HCT116 (cell line): ENCODE measurements around the gene GNAO1. TPM values are rescaled to one million over a fixed set of nuclear protein-coding genes. Genes with fewer than 3 reads are reported as not detected.

Source experiments
- ATAC-seq: fragments of 200-7000 bp; cut with Tn5 transposase; 2 replicates; pipeline ENCODE4 v1.9.1; 2020; ENCODE audit warnings: mild to moderate bottlenecking, moderate library complexity
- BruUV-seq: library from RNA; stranded (reverse); fragments of 400-500 nt; replicated peaks from 2 replicates; lab custom pipeline; 2021; lab: Mats Ljungman, UMichigan
- CTCF ChIA-PET: fragments of 300-600 bp; sonication (Branson Sonifier 250); formaldehyde crosslinking; loops from one replicate; lab custom pipeline; 2021; ENCODE audit warnings: antibody characterized with exemption; lab: Charles Lee
- POLR2A ChIA-PET: fragments of 300-600, 350-600 bp; sonication (Branson Sonifier 250); formaldehyde crosslinking; loops from one replicate; lab custom pipeline; 2021; ENCODE audit warnings: antibody characterized with exemption; lab: Charles Lee
- RAD21 ChIA-PET, 2 experiments: fragments of 300-600 bp; sonication (Branson Sonifier 250); formaldehyde crosslinking; loops; one replicate each; lab custom pipeline; 2023; ENCODE audit warnings: low total read pairs in 2 of 2; ENCODE audit not compliant: uncharacterized antibody in 2 of 2, unreplicated experiment in 2 of 2, low non-redundant PET in 1 of 2; lab: Charles Lee
- DNase-seq: peaks from one replicate; pipeline ENCODE4 v3.0.0-alpha.2; 2010; ENCODE audit warnings: low read depth, low spot score
- H2AFZ ChIP-seq: fragments of 200-600 bp; shearing (Covaris generic), sonication (generic); 2 replicates; pipeline ENCODE4 v1.6.1; 2017; ENCODE audit warnings: low read depth, mixed run types, mixed read lengths, antibody characterized with exemption, low read length; ENCODE audit not compliant: poor library complexity, severe bottlenecking
- H3K27ac ChIP-seq: 2 replicates; pipeline ENCODE4 v1.5.1; 2012; ENCODE audit warnings: low read depth, low read length
- H3K27me3 ChIP-seq: fragments of 200-600 bp; sonication (generic); 2 replicates; pipeline ENCODE4 v1.6.1; 2016; ENCODE audit warnings: mixed run types, low read length, mixed read lengths; ENCODE audit not compliant: insufficient read depth
- H3K36me3 ChIP-seq, 2 experiments: fragments of 200-500 bp in 1 of 2; fragments of 200-600 bp in 1 of 2; sonication (Bioruptor generic) in 1 of 2; sonication (generic) in 1 of 2; 2 replicates each; pipeline versions ENCODE4 v1.5.1 to v1.6.1; 2014 to 2016; ENCODE audit warnings: low read length in 2 of 2, inconsistent platforms in 1 of 2, mixed read lengths in 1 of 2, mixed run types in 1 of 2; ENCODE audit not compliant: insufficient read depth in 2 of 2, control insufficient read depth in 1 of 2
- H3K4me1 ChIP-seq, 2 experiments: fragments of 200-600 bp in 1 of 2; sonication (generic) in 1 of 2; 2 replicates each; pipeline versions ENCODE4 v1.5.1 to v1.6.1; 2012 to 2017; ENCODE audit warnings: low read length in 2 of 2, inconsistent platforms in 1 of 2, mild to moderate bottlenecking in 1 of 2, mixed read lengths in 1 of 2, mixed run types in 1 of 2, moderate library complexity in 1 of 2; ENCODE audit not compliant: insufficient read depth in 2 of 2, control insufficient read depth in 1 of 2
- H3K4me2 ChIP-seq: fragments of 200-600 bp; sonication (generic); 2 replicates; pipeline ENCODE4 v1.6.1; 2017; ENCODE audit warnings: mixed run types, low read length, mixed read lengths
- H3K4me3 ChIP-seq, 2 experiments: fragments of 200-600 bp in 1 of 2; sonication (generic) in 1 of 2; replicated peaks in 1 of 2; 2 replicates each; pipeline ENCODE4 v1.5.1; 2011 to 2016; ENCODE audit warnings: low read length in 2 of 2, control low read depth in 1 of 2, low read depth in 1 of 2, mild to moderate bottlenecking in 1 of 2, mixed read lengths in 1 of 2, mixed run types in 1 of 2
- H3K79me2 ChIP-seq: fragments of 200-600 bp; sonication (generic); 2 replicates; pipeline ENCODE4 v1.6.1; 2017; ENCODE audit warnings: mild to moderate bottlenecking, mixed run types, low read length, moderate library complexity, mixed read lengths; ENCODE audit not compliant: insufficient read depth
- H3K9ac ChIP-seq: fragments of 200-600 bp; sonication (generic); 2 replicates; pipeline ENCODE4 v1.6.1; 2016; ENCODE audit warnings: low read length, mixed read lengths
- H3K9me2 ChIP-seq: fragments of 200-600 bp; sonication (generic), shearing (Covaris generic); 2 replicates; pipeline ENCODE4 v1.6.1; 2017; ENCODE audit warnings: mixed run types, mild to moderate bottlenecking, moderate library complexity; ENCODE audit not compliant: insufficient read depth
- H3K9me3 ChIP-seq, 2 experiments: fragments of 200-500 bp in 1 of 2; fragments of 200-600 bp in 1 of 2; sonication (Bioruptor generic) in 1 of 2; sonication (generic) in 1 of 2; 2 replicates each; pipeline ENCODE4 v1.6.1; 2014 to 2017; ENCODE audit warnings: low read length in 2 of 2, mixed read lengths in 2 of 2, inconsistent platforms in 1 of 2, low read depth in 1 of 2, mild to moderate bottlenecking in 1 of 2, mixed run types in 1 of 2, moderate library complexity in 1 of 2; ENCODE audit not compliant: control insufficient read depth in 1 of 2, insufficient read depth in 1 of 2
- H4K20me1 ChIP-seq: fragments of 200-600 bp; sonication (generic), shearing (Covaris generic); 2 replicates; pipeline ENCODE4 v1.6.1; 2017; ENCODE audit warnings: mixed run types, mild to moderate bottlenecking, moderate library complexity; ENCODE audit not compliant: insufficient read depth
- CBX3 ChIP-seq: IDR thresholded peaks from 2 replicates; pipeline ENCODE4 v1.6.1; 2012; ENCODE audit warnings: low read depth
- CEBPB ChIP-seq: IDR thresholded peaks from 2 replicates; pipeline ENCODE4 v1.6.1; 2012; ENCODE audit warnings: low read depth
- ELF1 ChIP-seq: IDR thresholded peaks from 2 replicates; pipeline ENCODE4 v1.6.1; 2012; ENCODE audit warnings: low read depth, borderline replicate concordance
- EZH2 ChIP-seq: fragments of 200-600 bp; sonication (generic); IDR thresholded peaks from 2 replicates; pipeline ENCODE4 v1.6.1; 2017; ENCODE audit warnings: antibody characterized with exemption, mixed run types
- EZH2phosphoT487 ChIP-seq: fragments of 200-600 bp; IDR thresholded peaks from 2 replicates; pipeline ENCODE4 v1.6.1; 2018; ENCODE audit warnings: antibody characterized with exemption, borderline replicate concordance
- FOSL1 ChIP-seq: IDR thresholded peaks from 2 replicates; pipeline ENCODE4 v1.6.1; 2012; ENCODE audit warnings: low read depth
- MAX ChIP-seq: IDR thresholded peaks from 2 replicates; pipeline ENCODE4 v1.6.1; 2012
- POLR2A ChIP-seq: IDR thresholded peaks from 2 replicates; pipeline ENCODE4 v1.7.0; 2011; ENCODE audit warnings: borderline replicate concordance; ENCODE audit not compliant: insufficient read depth, insufficient read length; ENCODE audit errors: extremely low read depth
- POLR2AphosphoS5 ChIP-seq: IDR thresholded peaks from 2 replicates; pipeline ENCODE4 v1.6.1; 2011; ENCODE audit warnings: mild to moderate bottlenecking, low read depth, low read length, moderate library complexity
- RAD21 ChIP-seq: IDR thresholded peaks from 2 replicates; pipeline ENCODE4 v1.6.1; 2012; ENCODE audit warnings: low read depth, mild to moderate bottlenecking
- SP1 ChIP-seq: IDR thresholded peaks from 2 replicates; pipeline ENCODE4 v1.6.1; 2012; ENCODE audit warnings: low read depth
- YY1 ChIP-seq: IDR thresholded peaks from 2 replicates; pipeline ENCODE4 v1.6.1; 2011; ENCODE audit warnings: low read length, low read depth, moderate library complexity, mild to moderate bottlenecking; ENCODE audit not compliant: insufficient replicate concordance; ENCODE audit errors: extremely low read depth
- ZBTB33 ChIP-seq: IDR thresholded peaks from 2 replicates; pipeline ENCODE4 v1.6.1; 2011; ENCODE audit warnings: mild to moderate bottlenecking, low read length, moderate library complexity; ENCODE audit not compliant: insufficient replicate concordance; ENCODE audit errors: extremely low read depth
- ZNF274 ChIP-seq: fragments of 200-500 bp; sonication (Bioruptor generic); IDR thresholded peaks from 2 replicates; pipeline ENCODE4 v1.6.1; 2014; ENCODE audit warnings: mild to moderate bottlenecking, low read depth, low read length, inconsistent platforms
- intact Hi-C: fragments of 100-400 bp; cut with micrococcal nuclease; formaldehyde crosslinking; loops from 2 replicates; pipeline ENCODE4 v1.10.0; 2022
- total RNA-seq: library from RNA; stranded (reverse); gene quantifications from one replicate; pipeline ENCODE4 v1.2.1, GENCODE V29; 2021; ENCODE audit not compliant: unreplicated experiment

The GNAO1 gene
- total RNA-seq, 1 experiment from 2014 or later: 0.12 TPM

GRCh38 chr16:56298948-56299596 lies 107.8 kb downstream of the GNAO1 start:
- Histone ChIP-seq H3K9ac (no peak overlapping the region), H3K4me2 (no peak overlapping the region), H3K4me1 (no peaks in the 10 kb centered on the region), H3K27me3 (no peaks in the 10 kb centered on the region; the same call in 1 of the 2 replicates), H3K79me2 (no peaks in the 10 kb centered on the region), H4K20me1 (no peaks in the 10 kb centered on the region), H2AFZ (no peak overlapping the region), H3K4me3 (no peak overlapping the region), H3K9me2 (no peaks in the 10 kb centered on the region), H3K36me3 (no peaks in the 10 kb centered on the region), H3K9me3 (no peaks in the 10 kb centered on the region), H3K27ac (no peak overlapping the region)
- ChIA-PET POLR2A (interaction anchor here (0.7 kb wide), 2 partner anchors 9 to 304 kb away, joined by 3 to 4 read pairs; no protein-coding TSS in a partner anchor), RAD21 (interaction anchor here in 1 of 2 experiments (0.6 to 0.7 kb wide), 3 partner anchors 12 to 53 kb away, joined by 3 to 5 read pairs (median 3); no protein-coding TSS in a partner anchor), CTCF (interaction anchor here (1.6 to 2.2 kb wide), 2 partner anchors 12 to 58 kb away, joined by 4 to 7 read pairs; no protein-coding TSS in a partner anchor)
- intact Hi-C loops: no loop called here
- no TSS peak for BruUV-seq
- DNase-seq (no peak), ATAC-seq (no peak)
- TF ChIP-seq POLR2AphosphoS5 (no peak), YY1 (no peak), CEBPB (no peak), SP1 (no peak), ZNF274 (no peak), FOSL1 (no peak), ELF1 (no peak), EZH2phosphoT487 (no peak), CBX3 (no peak), ZBTB33 (no peak), RAD21 (no peak), POLR2A (no peak), EZH2 (no peak), MAX (no peak)
